Astrocyte of the spinal cord (primary cell): ENCODE results near the gene ATXN7L3B.

Experiments
- DNase-seq: peaks from one replicate; pipeline ENCODE4 v3.0.0; 2011; ENCODE audit warnings: low read depth, low spot score
- H3K4me3 ChIP-seq: 2 replicates; pipeline ENCODE4 v1.5.1; 2011; ENCODE audit warnings: low read depth, mild to moderate bottlenecking, low read length, moderate library complexity
- in situ Hi-C: cut with HindIII; loops from 2 replicates; pipeline ENCODE4 v1.10.0; 2017; ENCODE audit warnings: low sequenced_read_pairs
- TF ChIP-seq, protein P1 (sequence below): IDR thresholded peaks from 2 replicates; pipeline ENCODE4 v1.5.1; 2012; ENCODE audit warnings: low read depth, mild to moderate bottlenecking, low read length, inconsistent platforms

Gene ATXN7L3B

DNA sequence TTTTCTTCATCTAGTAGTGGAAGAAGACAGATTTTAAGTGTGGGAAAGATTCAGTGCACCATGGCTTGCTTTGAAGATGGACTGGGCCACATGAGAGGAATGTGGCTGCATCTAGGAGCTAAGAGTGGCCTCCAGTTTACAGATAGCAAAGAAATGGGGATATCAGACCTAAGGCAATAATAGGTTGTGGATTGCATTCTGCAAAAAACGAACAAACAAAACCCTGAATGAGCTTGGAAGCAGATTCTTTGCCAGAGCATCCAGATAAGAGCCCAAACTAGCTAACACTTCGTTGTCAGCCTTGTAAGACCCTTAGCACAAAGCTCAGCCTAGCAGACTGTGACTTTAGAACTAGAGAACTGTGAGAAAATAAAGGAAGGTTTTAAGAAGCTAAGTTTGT, 9.6 kb downstream of the ATXN7L3B start:
- DNase-seq: no peak
- no peak overlapping the region for H3K4me3 ChIP-seq
- in situ Hi-C loops: no loop called here
- TF ChIP-seq, protein P1, sequence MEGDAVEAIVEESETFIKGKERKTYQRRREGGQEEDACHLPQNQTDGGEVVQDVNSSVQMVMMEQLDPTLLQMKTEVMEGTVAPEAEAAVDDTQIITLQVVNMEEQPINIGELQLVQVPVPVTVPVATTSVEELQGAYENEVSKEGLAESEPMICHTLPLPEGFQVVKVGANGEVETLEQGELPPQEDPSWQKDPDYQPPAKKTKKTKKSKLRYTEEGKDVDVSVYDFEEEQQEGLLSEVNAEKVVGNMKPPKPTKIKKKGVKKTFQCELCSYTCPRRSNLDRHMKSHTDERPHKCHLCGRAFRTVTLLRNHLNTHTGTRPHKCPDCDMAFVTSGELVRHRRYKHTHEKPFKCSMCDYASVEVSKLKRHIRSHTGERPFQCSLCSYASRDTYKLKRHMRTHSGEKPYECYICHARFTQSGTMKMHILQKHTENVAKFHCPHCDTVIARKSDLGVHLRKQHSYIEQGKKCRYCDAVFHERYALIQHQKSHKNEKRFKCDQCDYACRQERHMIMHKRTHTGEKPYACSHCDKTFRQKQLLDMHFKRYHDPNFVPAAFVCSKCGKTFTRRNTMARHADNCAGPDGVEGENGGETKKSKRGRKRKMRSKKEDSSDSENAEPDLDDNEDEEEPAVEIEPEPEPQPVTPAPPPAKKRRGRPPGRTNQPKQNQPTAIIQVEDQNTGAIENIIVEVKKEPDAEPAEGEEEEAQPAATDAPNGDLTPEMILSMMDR: no peak

- in situ Hi-C loops: no loop called here
- no peak overlapping the region for H3K4me3 ChIP-seq
- TF ChIP-seq, protein P1: no peak
- no peak for DNase-seq
Measured at GRCh38 chr12:74551291-74551690, 13.7 kb downstream of the ATXN7L3B start.

GRCh38 chr12:74552201-74552600, 14.6 kb downstream of the ATXN7L3B start:
- no peak for DNase-seq
- H3K4me3 ChIP-seq: no peak overlapping the region
- TF ChIP-seq, protein P1: no peak
- in situ Hi-C loops: no loop called here

GRCh38 chr12:74559728-74560127, 22.1 kb downstream of the ATXN7L3B start:
- H3K4me3 ChIP-seq: no peak overlapping the region
- TF ChIP-seq, protein P1: no peak
- DNase-seq: no peak
- in situ Hi-C loops: no loop called here

GRCh38 chr12:74563927-74564326, 26.3 kb downstream of the ATXN7L3B start:
- H3K4me3 ChIP-seq: no peak overlapping the region
- in situ Hi-C loops: no loop called here
- TF ChIP-seq, protein P1: no peak
- DNase-seq: no peak

DNA sequence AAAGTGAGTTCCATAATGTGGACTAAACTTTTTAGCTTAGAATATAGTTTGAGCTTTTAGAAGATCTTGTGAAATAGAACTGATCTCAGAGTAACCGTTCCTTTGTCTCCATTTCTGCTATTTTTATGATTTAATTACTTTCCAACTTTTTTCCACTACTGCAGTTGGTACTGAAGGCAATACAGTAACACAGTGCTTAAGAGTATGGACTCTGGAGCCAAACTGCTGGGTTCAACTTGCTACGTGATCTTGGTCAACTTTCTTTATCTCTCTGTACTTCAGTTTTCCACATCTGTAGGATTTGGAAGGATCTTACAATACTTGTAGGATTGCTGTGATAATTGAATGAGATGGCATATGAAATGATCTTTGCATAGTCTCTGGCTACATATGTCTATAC, 40.9 kb downstream of the ATXN7L3B start:
- TF ChIP-seq, protein P1: no peak
- no peak overlapping the region for H3K4me3 ChIP-seq
- in situ Hi-C loops: no loop called here
- DNase-seq: no peak

DNA sequence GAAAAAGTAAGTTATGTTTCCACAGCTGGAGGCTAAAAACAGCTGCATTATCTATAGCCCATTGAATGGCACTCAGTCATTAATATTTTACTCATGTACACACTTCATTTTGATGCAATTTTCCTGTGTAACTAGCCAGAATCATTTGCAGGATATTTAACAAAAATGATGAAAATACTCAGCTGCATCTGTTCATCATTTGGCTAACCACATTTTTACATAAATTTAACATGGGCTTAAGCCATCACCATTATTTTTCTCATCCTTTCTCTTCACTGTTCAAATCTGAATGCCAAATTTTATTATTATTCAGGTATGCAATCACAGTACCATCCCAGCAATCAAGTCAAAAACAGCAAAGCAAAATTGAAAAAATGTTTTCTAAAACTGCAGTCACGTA, 41.8 kb downstream of the ATXN7L3B start:
- no peak for DNase-seq
- in situ Hi-C loops: no loop called here
- no peak overlapping the region for H3K4me3 ChIP-seq
- TF ChIP-seq, protein P1: no peak
